WTC11 (cell line): ENCODE results near the gene LMO1.

Experiments
- FOXJ3 ChIP-seq: sonication (generic); formaldehyde crosslinking; IDR thresholded peaks from 2 replicates; pipeline ENCODE4 v1.9.0; 2021; ENCODE audit warnings: missing genetic modification reagents, mild to moderate bottlenecking, borderline replicate concordance
- TF ChIP-seq, protein P1 (sequence below): sonication (generic); formaldehyde crosslinking; IDR thresholded peaks from 2 replicates; pipeline ENCODE4 v1.8.1; 2022; ENCODE audit warnings: low read depth, missing genetic modification reagents, borderline replicate concordance
- TF ChIP-seq, protein P2 (sequence below): fragments of 200-600 bp; IDR thresholded peaks from 2 replicates; pipeline ENCODE4 v1.8.0; 2022; ENCODE audit warnings: antibody characterized with exemption

DNA sequence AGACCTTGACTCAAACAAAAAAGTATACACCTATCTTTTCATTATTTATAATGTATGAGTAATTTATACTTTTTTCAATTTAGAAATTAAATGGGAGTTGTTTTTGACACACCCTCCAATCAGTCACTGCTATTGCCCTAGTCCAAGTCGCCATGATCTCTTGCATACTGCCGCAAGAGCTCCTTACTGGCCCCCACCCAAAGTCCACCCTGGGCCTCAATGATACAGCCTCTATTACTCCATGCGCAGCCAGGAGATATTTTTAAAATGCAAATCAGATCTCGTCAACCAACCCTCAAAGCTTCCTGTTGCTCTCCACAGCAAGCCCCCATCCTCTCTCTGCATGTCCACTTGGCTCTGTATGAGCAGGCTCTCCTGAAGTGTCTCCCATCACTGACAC, 12.8 kb upstream of the LMO1 start:
- TF ChIP-seq, protein P1, sequence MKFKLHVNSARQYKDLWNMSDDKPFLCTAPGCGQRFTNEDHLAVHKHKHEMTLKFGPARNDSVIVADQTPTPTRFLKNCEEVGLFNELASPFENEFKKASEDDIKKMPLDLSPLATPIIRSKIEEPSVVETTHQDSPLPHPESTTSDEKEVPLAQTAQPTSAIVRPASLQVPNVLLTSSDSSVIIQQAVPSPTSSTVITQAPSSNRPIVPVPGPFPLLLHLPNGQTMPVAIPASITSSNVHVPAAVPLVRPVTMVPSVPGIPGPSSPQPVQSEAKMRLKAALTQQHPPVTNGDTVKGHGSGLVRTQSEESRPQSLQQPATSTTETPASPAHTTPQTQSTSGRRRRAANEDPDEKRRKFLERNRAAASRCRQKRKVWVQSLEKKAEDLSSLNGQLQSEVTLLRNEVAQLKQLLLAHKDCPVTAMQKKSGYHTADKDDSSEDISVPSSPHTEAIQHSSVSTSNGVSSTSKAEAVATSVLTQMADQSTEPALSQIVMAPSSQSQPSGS = no peak
- TF ChIP-seq, protein P2, sequence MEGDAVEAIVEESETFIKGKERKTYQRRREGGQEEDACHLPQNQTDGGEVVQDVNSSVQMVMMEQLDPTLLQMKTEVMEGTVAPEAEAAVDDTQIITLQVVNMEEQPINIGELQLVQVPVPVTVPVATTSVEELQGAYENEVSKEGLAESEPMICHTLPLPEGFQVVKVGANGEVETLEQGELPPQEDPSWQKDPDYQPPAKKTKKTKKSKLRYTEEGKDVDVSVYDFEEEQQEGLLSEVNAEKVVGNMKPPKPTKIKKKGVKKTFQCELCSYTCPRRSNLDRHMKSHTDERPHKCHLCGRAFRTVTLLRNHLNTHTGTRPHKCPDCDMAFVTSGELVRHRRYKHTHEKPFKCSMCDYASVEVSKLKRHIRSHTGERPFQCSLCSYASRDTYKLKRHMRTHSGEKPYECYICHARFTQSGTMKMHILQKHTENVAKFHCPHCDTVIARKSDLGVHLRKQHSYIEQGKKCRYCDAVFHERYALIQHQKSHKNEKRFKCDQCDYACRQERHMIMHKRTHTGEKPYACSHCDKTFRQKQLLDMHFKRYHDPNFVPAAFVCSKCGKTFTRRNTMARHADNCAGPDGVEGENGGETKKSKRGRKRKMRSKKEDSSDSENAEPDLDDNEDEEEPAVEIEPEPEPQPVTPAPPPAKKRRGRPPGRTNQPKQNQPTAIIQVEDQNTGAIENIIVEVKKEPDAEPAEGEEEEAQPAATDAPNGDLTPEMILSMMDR = no peak
- TF ChIP-seq FOXJ3 (CRISPR knock-in tag) = no peak
